Keratinocyte (primary cell): ENCODE results near the gene PES1. TPM values are rescaled to one million over a fixed set of nuclear protein-coding genes. Genes with fewer than 3 reads are reported as not detected.

Experiments used
- DNase-seq: peaks from one replicate; pipeline ENCODE4 v3.0.0-alpha.2; 2011; ENCODE audit warnings: low read depth, missing footprints, low spot score
- FAIRE-seq: peaks from 2 replicates; lab custom pipeline; 2011; peaks lifted over from hg19 to GRCh38; lab: Jason Lieb, UNC
- H2AFZ ChIP-seq: 2 replicates; pipeline ENCODE4 v1.6.0; 2012; ENCODE audit warnings: low read length, control low read depth, inconsistent platforms; ENCODE audit not compliant: control insufficient read depth
- H3K27ac ChIP-seq: 2 replicates; pipeline ENCODE4 v1.5.1; 2011; ENCODE audit warnings: low read length; ENCODE audit not compliant: control insufficient read depth, insufficient read depth
- H3K27me3 ChIP-seq: 3 replicates; pipeline ENCODE4 v1.6.0; 2011; ENCODE audit warnings: low read length; ENCODE audit not compliant: control insufficient read depth, insufficient read depth; ENCODE audit errors: extremely low read depth
- H3K36me3 ChIP-seq, 2 experiments: 2 replicates in 1 of 2; 3 replicates in 1 of 2; pipeline ENCODE4 v1.5.1; 2011; ENCODE audit warnings: low read length in 2 of 2, mild to moderate bottlenecking in 1 of 2; ENCODE audit not compliant: control insufficient read depth in 2 of 2, insufficient read depth in 2 of 2; ENCODE audit errors: extremely low read depth in 1 of 2
- H3K4me1 ChIP-seq: 3 replicates; pipeline ENCODE4 v1.5.1; 2011; ENCODE audit warnings: low read length; ENCODE audit not compliant: control insufficient read depth, insufficient read depth; ENCODE audit errors: extremely low read depth
- H3K4me2 ChIP-seq: 3 replicates; pipeline ENCODE4 v1.6.0; 2011; ENCODE audit warnings: low read depth, low read length; ENCODE audit not compliant: control insufficient read depth, insufficient read depth; ENCODE audit errors: extremely low read depth
- H3K4me3 ChIP-seq, 3 experiments: fragments of 200-600 bp in 1 of 3; sonication (generic) in 1 of 3; 2 replicates in 2 of 3; 3 replicates in 1 of 3; pipeline ENCODE4 v1.5.1; 2011 to 2016; ENCODE audit warnings: low read length in 3 of 3, mild to moderate bottlenecking in 3 of 3, control low read depth in 2 of 3, inconsistent platforms in 1 of 3, low read depth in 1 of 3, mixed read lengths in 1 of 3, mixed run types in 1 of 3, moderate library complexity in 1 of 3; ENCODE audit not compliant: control insufficient read depth in 2 of 3, insufficient read depth in 2 of 3; ENCODE audit errors: extremely low read depth in 1 of 3
- H3K79me2 ChIP-seq: 2 replicates; pipeline ENCODE4 v1.6.0; 2012; ENCODE audit warnings: low read length; ENCODE audit not compliant: control insufficient read depth, insufficient read depth
- H3K9ac ChIP-seq: 3 replicates; pipeline ENCODE4 v1.6.0; 2011; ENCODE audit warnings: low read length; ENCODE audit not compliant: control insufficient read depth, insufficient read depth; ENCODE audit errors: extremely low read depth
- H3K9me1 ChIP-seq: 3 replicates; pipeline ENCODE4 v1.6.0; 2011; ENCODE audit warnings: low read length; ENCODE audit not compliant: control insufficient read depth, insufficient read depth; ENCODE audit errors: extremely low read depth
- H3K9me3 ChIP-seq: 2 replicates; pipeline ENCODE4 v1.5.1; 2012; ENCODE audit warnings: low read depth, low read length; ENCODE audit not compliant: control insufficient read depth
- H4K20me1 ChIP-seq: 3 replicates; pipeline ENCODE4 v1.6.0; 2011; ENCODE audit warnings: low read length; ENCODE audit not compliant: control insufficient read depth, insufficient read depth; ENCODE audit errors: extremely low read depth
- EZH2 ChIP-seq: IDR thresholded peaks from one replicate; pipeline ENCODE4 v1.6.1; 2012; ENCODE audit warnings: inconsistent platforms, mild to moderate bottlenecking, low read length, moderate library complexity
- dilution Hi-C: fragments of 300-500 bp; cut with MboI; formaldehyde crosslinking; loops from one replicate; pipeline ENCODE4 v1.7.0; 2020; ENCODE audit warnings: low sequenced_read_pairs; ENCODE audit not compliant: extremely low pct_ligation_motif_present
- polyA plus RNA-seq, 5 experiments: library from polyadenylated mRNA; depleted of rRNA in 3 of 5; stranded (reverse) in 3 of 5; stranded (forward) in 1 of 5; unstranded in 1 of 5; fragments of >200 nt; gene quantifications; 1 replicate in 1 of 5; 2 replicates in 3 of 5; 3 replicates in 1 of 5; pipeline versions ENCODE4 v1.2.1 to v1.2.3, GENCODE V29; 2011 to 2012; ENCODE audit warnings: missing spikeins in 2 of 5, low read depth in 1 of 5, low replicate concordance in 1 of 5
- TF ChIP-seq, protein P1 (sequence below), 3 experiments: IDR thresholded peaks in 1 of 3; conservative IDR thresholded peaks in 1 of 3; optimal IDR thresholded peaks in 1 of 3; 2 replicates in 2 of 3; 3 replicates in 1 of 3; pipeline versions ENCODE3 to v1.5.1; 2011; ENCODE audit warnings: low read length in 3 of 3, mild to moderate bottlenecking in 3 of 3, moderate library complexity in 2 of 3, control low read depth in 1 of 3, inconsistent platforms in 1 of 3; ENCODE audit not compliant: insufficient read depth in 2 of 3; ENCODE audit errors: extremely low read depth in 1 of 3

Gene PES1
- polyA plus RNA-seq, 1 donor (not counting 4 experiments of a cell fraction or from before 2014, with no cell fraction given) = 116 TPM

DNA sequence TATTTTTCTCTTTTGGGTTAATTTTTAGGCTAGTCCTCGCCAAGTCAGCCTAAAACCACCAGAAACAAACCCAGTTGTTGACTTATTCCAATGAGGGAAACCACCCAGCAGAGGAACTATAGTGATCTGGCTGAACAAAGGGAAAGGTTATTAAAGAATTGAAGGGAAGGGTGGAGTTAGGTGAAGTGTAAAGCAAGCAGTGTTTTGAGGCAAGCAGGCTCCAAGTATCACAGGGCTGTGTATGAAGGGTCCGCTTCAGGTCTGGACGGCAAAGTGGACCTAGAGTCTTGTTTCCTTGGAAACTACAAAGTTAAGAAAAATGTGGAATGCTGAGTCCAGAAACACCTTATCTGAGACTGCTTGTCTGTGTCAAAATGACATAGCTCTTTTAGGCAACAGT, 12.1 kb upstream of the PES1 start:
- H3K36me3 ChIP-seq = no peaks in the 10 kb centered on the region
- H3K9me3 ChIP-seq = no peaks in the 10 kb centered on the region
- no peak overlapping the region for H3K4me3 ChIP-seq
- no peak overlapping the region for H3K27ac ChIP-seq
- H2AFZ ChIP-seq = no peak overlapping the region
- dilution Hi-C loops = no loop called here
- H3K9ac ChIP-seq = no peak overlapping the region
- peaks cover 17% of the 10 kb centered on the region for H3K4me1 ChIP-seq
- FAIRE-seq (no peak), DNase-seq (no peak)
- no peaks in the 10 kb centered on the region for H4K20me1 ChIP-seq
- no peaks in the 10 kb centered on the region for H3K27me3 ChIP-seq
- H3K9me1 ChIP-seq = no peaks in the 10 kb centered on the region
- H3K4me2 ChIP-seq = no peak overlapping the region
- H3K79me2 ChIP-seq = no peaks in the 10 kb centered on the region
- no peak for TF ChIP-seq EZH2

DNA sequence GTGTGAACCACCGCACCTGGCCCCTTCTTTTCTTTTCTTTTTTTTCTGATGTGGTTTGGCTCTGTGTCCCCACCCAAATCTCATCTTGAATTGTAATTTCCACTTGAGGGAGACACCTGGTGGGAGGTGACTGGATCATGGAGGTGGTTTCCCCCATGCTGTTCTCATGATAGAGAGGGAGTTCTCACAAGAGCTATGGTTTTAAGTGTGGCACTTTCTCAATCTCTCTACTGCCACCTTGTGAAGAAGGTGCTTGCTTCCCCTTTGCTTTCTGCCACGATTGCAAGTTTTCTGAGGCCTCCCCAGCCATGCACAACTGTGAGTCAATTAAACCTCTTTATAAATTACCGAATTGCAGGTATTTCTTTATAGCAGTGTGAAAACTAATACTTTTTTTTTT, 10.3 kb upstream of the PES1 start:
- Histone ChIP-seq H3K4me2 (no peak overlapping the region), H3K4me3 (no peak overlapping the region), H4K20me1 (no peaks in the 10 kb centered on the region), H3K9me1 (no peaks in the 10 kb centered on the region), H3K27ac (no peak overlapping the region), H3K36me3 (no peaks in the 10 kb centered on the region), H2AFZ (no peak overlapping the region), H3K27me3 (no peaks in the 10 kb centered on the region), H3K4me1 (peaks cover 11% of the 10 kb centered on the region), H3K9me3 (no peaks in the 10 kb centered on the region), H3K79me2 (no peaks in the 10 kb centered on the region), H3K9ac (no peak overlapping the region)
- TF ChIP-seq EZH2 = no peak
- TF ChIP-seq, protein P1, sequence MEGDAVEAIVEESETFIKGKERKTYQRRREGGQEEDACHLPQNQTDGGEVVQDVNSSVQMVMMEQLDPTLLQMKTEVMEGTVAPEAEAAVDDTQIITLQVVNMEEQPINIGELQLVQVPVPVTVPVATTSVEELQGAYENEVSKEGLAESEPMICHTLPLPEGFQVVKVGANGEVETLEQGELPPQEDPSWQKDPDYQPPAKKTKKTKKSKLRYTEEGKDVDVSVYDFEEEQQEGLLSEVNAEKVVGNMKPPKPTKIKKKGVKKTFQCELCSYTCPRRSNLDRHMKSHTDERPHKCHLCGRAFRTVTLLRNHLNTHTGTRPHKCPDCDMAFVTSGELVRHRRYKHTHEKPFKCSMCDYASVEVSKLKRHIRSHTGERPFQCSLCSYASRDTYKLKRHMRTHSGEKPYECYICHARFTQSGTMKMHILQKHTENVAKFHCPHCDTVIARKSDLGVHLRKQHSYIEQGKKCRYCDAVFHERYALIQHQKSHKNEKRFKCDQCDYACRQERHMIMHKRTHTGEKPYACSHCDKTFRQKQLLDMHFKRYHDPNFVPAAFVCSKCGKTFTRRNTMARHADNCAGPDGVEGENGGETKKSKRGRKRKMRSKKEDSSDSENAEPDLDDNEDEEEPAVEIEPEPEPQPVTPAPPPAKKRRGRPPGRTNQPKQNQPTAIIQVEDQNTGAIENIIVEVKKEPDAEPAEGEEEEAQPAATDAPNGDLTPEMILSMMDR (optimal IDR thresholded peaks at IDR 0.05 in 1 of 3, IDR thresholded peaks at IDR 0.05 in 1 of 3, conservative IDR thresholded peaks at IDR 0.05 in 1 of 3; ENCODE audit: extremely low read depth in 1 of 3, insufficient read depth in 2 of 3, low read length in 3 of 3) = peak; percentile 36 to 50 (median 39)
- FAIRE-seq = no peak
- DNase-seq = no peak
- dilution Hi-C loops = no loop called here

DNA sequence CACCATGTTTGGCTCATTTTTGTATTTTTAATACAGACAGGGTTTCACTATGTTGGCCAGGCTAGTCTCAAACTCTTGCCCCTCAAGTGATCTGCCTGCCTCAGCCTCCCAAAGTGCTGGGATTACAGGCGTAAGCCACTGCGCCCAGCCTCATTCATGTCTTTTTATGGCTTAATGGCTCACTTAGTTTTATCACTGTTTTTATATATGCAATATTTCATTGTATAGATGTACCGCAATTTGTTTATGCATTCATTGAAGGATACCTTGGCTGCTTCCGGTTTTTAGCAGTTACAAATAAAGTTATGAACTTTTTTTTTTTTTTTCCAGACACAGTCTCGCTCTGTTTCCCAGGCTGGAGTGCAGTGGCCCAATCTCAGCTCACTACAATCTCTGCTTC, 9.8 kb upstream of the PES1 start:
- Histone ChIP-seq H3K4me2 (no peak overlapping the region), H3K4me1 (peaks cover 8% of the 10 kb centered on the region), H3K27me3 (no peaks in the 10 kb centered on the region), H3K9ac (no peak overlapping the region), H3K9me1 (no peaks in the 10 kb centered on the region), H3K36me3 (no peaks in the 10 kb centered on the region), H2AFZ (no peak overlapping the region), H4K20me1 (no peaks in the 10 kb centered on the region), H3K27ac (no peak overlapping the region), H3K79me2 (no peaks in the 10 kb centered on the region), H3K9me3 (no peaks in the 10 kb centered on the region), H3K4me3 (no peak overlapping the region)
- FAIRE-seq (no peak), DNase-seq (no peak)
- TF ChIP-seq, protein P1 (optimal IDR thresholded peaks at IDR 0.05 in 1 of 3, IDR thresholded peaks at IDR 0.05 in 1 of 3, conservative IDR thresholded peaks at IDR 0.05 in 1 of 3; ENCODE audit: extremely low read depth in 1 of 3, insufficient read depth in 2 of 3, low read length in 3 of 3) = no peak
- TF ChIP-seq EZH2 = no peak
- dilution Hi-C loops = no loop called here
